Measurements from ENCODE around the gene SEMA4B. TPM values are rescaled to one million over a fixed set of nuclear protein-coding genes. Genes with fewer than 3 reads are reported as not detected.

SEMA4B gene
- total and polyA plus RNA-seq, 11 donors: 13.8 to 105 (median 21.0) TPM

- peak in 2 of 5 donors; percentile 58 to 64 for DNase-seq
- H3K36me3 ChIP-seq: peaks cover 0 to 7% (median 0%) of the 10 kb centered on the region in 9 donors
- 45 to 72% (median 62%) methylated on average over 8 of the region's 8 CpGs for WGBS, 4 donors
- no peaks in the 10 kb centered on the region for H3K9me3 ChIP-seq
- H3K27me3 ChIP-seq: no peaks in the 10 kb centered on the region
- no peak overlapping the region for H3K4me3 ChIP-seq
- intact Hi-C loops (cut with DNase I): no loop called here
- peaks cover 0 to 65% (median 31%) of the 10 kb centered on the region in 12 donors for H3K4me1 ChIP-seq
- no peak for TF ChIP-seq CTCF (IDR thresholded peaks at IDR 0.05)
- TF ChIP-seq POLR2A (IDR thresholded peaks at IDR 0.05): no peak
- peak overlapping the region in 1 of 12 donors; percentile 65 for H3K27ac ChIP-seq
- ATAC-seq: peak; percentile 29 to 51 (median 42)
These were observed 9.5 kb downstream of the SEMA4B start for GRCh38 chr15:90210593-90210992.

- no peak for TF ChIP-seq POLR2A (IDR thresholded peaks at IDR 0.05)
- TF ChIP-seq CTCF (IDR thresholded peaks at IDR 0.05): no peak
- Histone ChIP-seq H3K4me1 (peaks cover 0 to 60% (median 26%) of the 10 kb centered on the region in 12 donors), H3K36me3 (peaks cover 0 to 7% (median 0%) of the 10 kb centered on the region in 9 donors), H3K27me3 (no peaks in the 10 kb centered on the region), H3K4me3 (no peak overlapping the region), H3K27ac (peak overlapping the region in 1 of 12 donors; percentile 65), H3K9me3 (no peaks in the 10 kb centered on the region)
- ATAC-seq (peak in 2 of 4 donors; percentile 8 to 21), DNase-seq (no peak)
- intact Hi-C loops (cut with DNase I): no loop called here
- WGBS, 4 donors: 77 to 92% (median 91%) methylated on average over 7 to 9 of the region's 9 CpGs
These were observed 9.9 kb downstream of the SEMA4B start for GRCh38 chr15:90211009-90211408.

- peak in 1 of 5 donors; percentile 49 for DNase-seq
- intact Hi-C loops (cut with DNase I): no loop called here
These were observed 10.5 kb downstream of the SEMA4B start for GRCh38 chr15:90211440-90212143.

More at GRCh38 chr15:90211440-90212143, 10.5 kb downstream of the SEMA4B start:
- TF ChIP-seq CTCF (IDR thresholded peaks at IDR 0.05) (no peak), POLR2A (IDR thresholded peaks at IDR 0.05) (no peak)
- WGBS, 4 donors: 42 to 71% (median 54%) methylated on average over 4 to 13 of the region's 13 CpGs
- Histone ChIP-seq H3K27ac (peak overlapping the region in 1 of 12 donors; percentile 65), H3K27me3 (no peaks in the 10 kb centered on the region), H3K9me3 (no peaks in the 10 kb centered on the region), H3K4me1 (peaks cover 0 to 55% (median 22%) of the 10 kb centered on the region in 12 donors), H3K36me3 (peaks cover 0 to 7% (median 0%) of the 10 kb centered on the region in 9 donors), H3K4me3 (no peak overlapping the region)
- peak in 3 of 4 donors; percentile 26 to 49 (median 30) for ATAC-seq
